Placental epithelial cell (primary cell): ENCODE measurements around the gene CD8B2. TPM values are rescaled to one million over a fixed set of nuclear protein-coding genes. Genes with fewer than 3 reads are reported as not detected.

ENCODE experiments used
- total RNA-seq: library from RNA; depleted of rRNA; stranded (reverse); fragments of >200 nt; gene quantifications from 2 replicates; pipeline ENCODE4 v1.2.3, GENCODE V29; 2012

CD8B2 gene
- 0.11 TPM in 1 of 2 replicates, not detected in the other for total RNA-seq

DNA sequence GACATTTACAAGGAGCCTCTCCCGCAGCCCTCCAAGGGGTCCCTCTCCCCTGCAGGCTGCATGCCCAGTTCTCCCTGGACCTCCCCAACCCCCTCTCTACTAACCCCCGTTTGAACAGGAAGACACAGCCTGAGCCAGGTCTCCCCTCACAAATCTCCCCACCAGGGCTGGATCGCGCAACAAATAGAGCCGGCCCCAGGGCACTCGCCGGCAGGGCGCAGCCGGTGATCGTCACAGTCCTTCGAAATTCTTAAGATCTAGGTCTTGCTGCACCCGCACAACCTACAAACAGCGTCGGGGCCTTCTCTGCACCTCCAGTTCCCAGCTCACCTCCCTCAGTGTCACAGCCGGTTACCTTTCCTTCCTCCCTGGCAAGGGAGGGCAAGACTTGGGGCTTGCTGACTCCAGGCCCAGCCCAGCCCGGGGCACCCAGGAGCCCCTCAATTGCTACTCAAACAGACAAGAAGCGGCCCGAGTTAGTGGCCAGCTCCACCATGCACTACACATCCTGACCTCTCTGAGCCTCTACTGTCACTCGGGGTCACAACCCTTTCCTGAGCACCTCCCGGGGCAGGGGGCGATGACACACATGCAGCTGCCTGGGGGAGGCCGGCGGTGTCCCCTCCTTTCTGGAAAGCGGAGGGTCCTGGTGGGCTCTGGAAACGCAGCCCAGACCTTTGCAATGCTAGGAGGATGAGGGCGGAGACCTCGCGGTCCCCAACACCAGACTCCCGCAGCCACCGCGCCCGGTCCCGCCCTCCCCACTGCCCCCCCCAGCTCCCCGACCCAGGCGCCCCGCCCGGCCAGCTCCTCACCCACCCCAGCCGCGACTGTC lies at the start of gene CD8B2:
Gene CD8B2 (plus strand): TSS at position 814 of the 835 bp plus-strand sequence. CDS start 63 bp downstream, outside the sequence.

DNA sequence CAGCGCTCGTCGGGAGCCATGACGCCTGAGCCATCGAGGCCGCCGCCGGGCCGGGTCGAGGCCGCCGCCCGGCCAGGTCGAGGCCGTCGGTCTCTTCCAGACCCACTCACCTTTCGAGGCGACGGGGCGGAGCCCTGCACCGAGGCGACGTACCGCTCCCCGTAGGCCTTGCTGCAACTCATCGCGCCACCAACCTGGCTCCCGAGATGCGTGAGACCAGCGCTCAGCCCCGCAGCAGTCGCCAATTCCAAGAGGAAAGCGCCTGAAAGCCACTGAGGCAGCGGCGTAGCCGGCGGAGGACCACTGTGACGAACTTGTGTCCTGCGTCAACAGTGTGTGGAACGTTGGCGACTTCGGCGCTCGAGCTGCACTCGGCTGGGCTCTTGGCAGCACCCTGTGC lies 19.1 kb upstream of the CD8B2 start, which contains the start of gene RGPD3:
Gene RGPD3 (minus strand): TSS at position 307 of the 400 bp plus-strand sequence. CDS start 125 bp downstream, at position 182.

Other genes with a start within 250 kb of the CD8B2 start
- under 0.01 and 0.11 TPM in 2 replicates for gene RGPD3, start 19.0 kb upstream of the CD8B2 start, total RNA-seq